Measurements from ENCODE around the gene SRPK1.

- TF ChIP-seq HINFP (CRISPR knock-in tag; IDR thresholded peaks at IDR 0.05; ENCODE audit: low read depth), result no peak
- no peak for TF ChIP-seq YY1 (IDR thresholded peaks at IDR 0.05; ENCODE audit: insufficient read depth, insufficient replicate concordance, low read depth, low read length)
- no peak for TF ChIP-seq FOXM1 (CRISPR knock-in tag; IDR thresholded peaks at IDR 0.05)
- no peak for TF ChIP-seq ATF3 (CRISPR knock-in tag; IDR thresholded peaks at IDR 0.05)
- no peak for TF ChIP-seq RAD21 (CRISPR knock-in tag; IDR thresholded peaks at IDR 0.05)
- no peak for TF ChIP-seq ZNF335 (CRISPR knock-in tag; IDR thresholded peaks at IDR 0.05)
- no peak for TF ChIP-seq ZNF780A (CRISPR knock-in tag; IDR thresholded peaks at IDR 0.05)
- no peak for TF ChIP-seq ATF4 (CRISPR knock-in tag; IDR thresholded peaks at IDR 0.05)
Measured at GRCh38 chr6:35897036-35897435, 23.9 kb downstream of the SRPK1 start.

Measured in HepG2 (cell line).